ENCODE measurements around the gene XRCC1. TPM values are rescaled to one million over a fixed set of nuclear protein-coding genes. Genes with fewer than 3 reads are reported as not detected.
A peak's percentile ranks its signal among the peaks of the same experiment; 100 is the strongest.
"Not testable (repeated sequence)": the region's sequence is repeated elsewhere in the genome, so short reads cannot be mapped to it uniquely, and the experiment has no call there.

Gene XRCC1
- total RNA-seq, 1 donor from 2014 or later = 18.4 TPM

GRCh38 chr19:43575955-43576878 lies 890 bp upstream of the XRCC1 start:
- no peak for DNase-seq (ENCODE audit: low read depth, low spot score)

- DNase-seq (ENCODE audit: low read depth, low spot score) = peak; percentile 71
Observed at GRCh38 chr19:43574424-43575155, 737 bp downstream of the XRCC1 start.

- no peak for DNase-seq (ENCODE audit: low read depth, low spot score)
Observed at GRCh38 chr19:43572171-43572588, 3.1 kb downstream of the XRCC1 start.

- no peak for DNase-seq (ENCODE audit: low read depth, low spot score)
Observed at GRCh38 chr19:43570174-43570791, 5.0 kb downstream of the XRCC1 start.

GRCh38 chr19:43569657-43570056 lies 5.7 kb downstream of the XRCC1 start:
- DNase-seq (ENCODE audit: low read depth, low spot score) = no peak

GRCh38 chr19:43564800-43565199 lies 10.5 kb downstream of the XRCC1 start:
- DNase-seq (ENCODE audit: low read depth, low spot score) = no peak

- DNase-seq (ENCODE audit: low read depth, low spot score) = no peak
Observed at GRCh38 chr19:43563816-43564457, 11.4 kb downstream of the XRCC1 start.

GRCh38 chr19:43562698-43563241 lies 12.6 kb downstream of the XRCC1 start:
- DNase-seq (ENCODE audit: low read depth, low spot score) = peak; percentile 63

GRCh38 chr19:43562226-43562697 lies 13.1 kb downstream of the XRCC1 start:
- DNase-seq (ENCODE audit: low read depth, low spot score) = no peak

GRCh38 chr19:43561139-43561970 lies 14.0 kb downstream of the XRCC1 start:
- DNase-seq (ENCODE audit: low read depth, low spot score) = no peak

- DNase-seq (ENCODE audit: low read depth, low spot score) = no peak
Observed at GRCh38 chr19:43560687-43561086, 14.6 kb downstream of the XRCC1 start.

- DNase-seq (ENCODE audit: low read depth, low spot score) = no peak
Observed at GRCh38 chr19:43555185-43555770, 20.0 kb downstream of the XRCC1 start.

GRCh38 chr19:43554317-43554895 lies 20.9 kb downstream of the XRCC1 start:
- no peak for DNase-seq (ENCODE audit: low read depth, low spot score)

GRCh38 chr19:43553656-43554055 lies 21.7 kb downstream of the XRCC1 start:
- DNase-seq (ENCODE audit: low read depth, low spot score) = no peak

- no peak for DNase-seq (ENCODE audit: low read depth, low spot score)
Observed at GRCh38 chr19:43552616-43553015, 22.7 kb downstream of the XRCC1 start.

GRCh38 chr19:43552198-43552450 lies 23.2 kb downstream of the XRCC1 start:
- no peak for DNase-seq (ENCODE audit: low read depth, low spot score)

GRCh38 chr19:43551399-43552197 lies 23.7 kb downstream of the XRCC1 start:
- DNase-seq (ENCODE audit: low read depth, low spot score) = no peak

GRCh38 chr19:43548706-43549105 lies 26.6 kb downstream of the XRCC1 start:
- no peak for DNase-seq (ENCODE audit: low read depth, low spot score)

GRCh38 chr19:43547926-43548325 lies 27.4 kb downstream of the XRCC1 start:
- not testable (repeated sequence) for DNase-seq (ENCODE audit: low read depth, low spot score)

Measured in pulmonary artery endothelial cell (primary cell).